Measurements from ENCODE around the gene NOTCH1.
"Not testable (repeated sequence)": the region's sequence is repeated elsewhere in the genome, so short reads cannot be mapped to it uniquely, and the experiment has no call there.

NOTCH1 gene

GRCh38 chr9:136578915-136579649 lies 33.2 kb upstream of the NOTCH1 start:
- in situ Hi-C loops (cut with HindIII; ENCODE audit: low sequenced_read_pairs) = no loop called here

GRCh38 chr9:136578626-136578914 lies 32.7 kb upstream of the NOTCH1 start:
- in situ Hi-C loops (cut with HindIII; ENCODE audit: low sequenced_read_pairs) = no loop called here

GRCh38 chr9:136577941-136578625 lies 32.2 kb upstream of the NOTCH1 start:
- in situ Hi-C loops (cut with HindIII; ENCODE audit: low sequenced_read_pairs) = no loop called here

- in situ Hi-C loops (cut with HindIII; ENCODE audit: low sequenced_read_pairs) = no loop called here
Observed at GRCh38 chr9:136576269-136576626, 30.4 kb upstream of the NOTCH1 start.

- in situ Hi-C loops (cut with HindIII; ENCODE audit: low sequenced_read_pairs) = no loop called here
Observed at GRCh38 chr9:136575626-136576268, 29.9 kb upstream of the NOTCH1 start.

- in situ Hi-C loops (cut with HindIII; ENCODE audit: low sequenced_read_pairs) = not testable (repeated sequence)
Observed at GRCh38 chr9:136574606-136575005, 28.8 kb upstream of the NOTCH1 start.

- in situ Hi-C loops (cut with HindIII; ENCODE audit: low sequenced_read_pairs) = no loop called here
Observed at GRCh38 chr9:136572828-136573625, 27.2 kb upstream of the NOTCH1 start.

GRCh38 chr9:136572003-136572827 lies 26.4 kb upstream of the NOTCH1 start:
- in situ Hi-C loops (cut with HindIII; ENCODE audit: low sequenced_read_pairs) = no loop called here

- in situ Hi-C loops (cut with HindIII; ENCODE audit: low sequenced_read_pairs) = no loop called here
Observed at GRCh38 chr9:136571531-136571930, 25.7 kb upstream of the NOTCH1 start.

- in situ Hi-C loops (cut with HindIII; ENCODE audit: low sequenced_read_pairs) = no loop called here
Observed at GRCh38 chr9:136570916-136571315, 25.1 kb upstream of the NOTCH1 start.

GRCh38 chr9:136570191-136570845 lies 24.5 kb upstream of the NOTCH1 start:
- in situ Hi-C loops (cut with HindIII; ENCODE audit: low sequenced_read_pairs) = no loop called here

- in situ Hi-C loops (cut with HindIII; ENCODE audit: low sequenced_read_pairs) = no loop called here
Observed at GRCh38 chr9:136569526-136570148, 23.8 kb upstream of the NOTCH1 start.

GRCh38 chr9:136568288-136569081 lies 22.6 kb upstream of the NOTCH1 start:
- in situ Hi-C loops (cut with HindIII; ENCODE audit: low sequenced_read_pairs) = no loop called here

GRCh38 chr9:136567651-136568287 lies 21.9 kb upstream of the NOTCH1 start:
- in situ Hi-C loops (cut with HindIII; ENCODE audit: low sequenced_read_pairs) = no loop called here

GRCh38 chr9:136566901-136567300 lies 21.1 kb upstream of the NOTCH1 start:
- in situ Hi-C loops (cut with HindIII; ENCODE audit: low sequenced_read_pairs) = no loop called here

GRCh38 chr9:136566553-136566895 lies 20.7 kb upstream of the NOTCH1 start:
- in situ Hi-C loops (cut with HindIII; ENCODE audit: low sequenced_read_pairs) = no loop called here

GRCh38 chr9:136565715-136566552 lies 20.1 kb upstream of the NOTCH1 start:
- in situ Hi-C loops (cut with HindIII; ENCODE audit: low sequenced_read_pairs) = no loop called here

Data from DLD1 (cell line).